HEK293 (cell line): ENCODE results near the gene PHKB.

Source experiments
- CTCF ChIA-PET: fragments of 350-600 bp; formaldehyde crosslinking; extraction: SDS; loops from one replicate; lab custom pipeline; 2021; ENCODE audit warnings: antibody characterized with exemption; lab: Yijun Ruan, JAX
- POLR2A ChIA-PET: fragments of 300-600 bp; formaldehyde crosslinking; extraction: SDS; loops from one replicate; lab custom pipeline; 2020; ENCODE audit warnings: antibody characterized with exemption, inconsistent platforms; lab: Yijun Ruan, JAX
- H3K27ac ChIP-seq: fragments of 200-500 bp; sonication (Bioruptor generic); 2 replicates; pipeline ENCODE4 v1.5.1; 2014; ENCODE audit warnings: low read depth, low read length, control low read depth, inconsistent platforms; ENCODE audit errors: extremely low read depth
- H3K36me3 ChIP-seq, 2 experiments: fragments of 200-500 bp in 1 of 2; sonication (Bioruptor generic) in 1 of 2; 1 replicate in 1 of 2; 2 replicates in 1 of 2; pipeline ENCODE4 v1.5.1; 2014 to 2017; ENCODE audit warnings: inconsistent platforms in 2 of 2, low read length in 2 of 2; ENCODE audit not compliant: control insufficient read depth in 2 of 2, insufficient read depth in 1 of 2
- H3K4me1 ChIP-seq: fragments of 200-500 bp; sonication (Bioruptor generic); 2 replicates; pipeline ENCODE4 v1.5.1; 2014; ENCODE audit warnings: mild to moderate bottlenecking, low read length, inconsistent platforms; ENCODE audit not compliant: control insufficient read depth, insufficient read depth
- H3K4me3 ChIP-seq: 2 replicates; pipeline ENCODE4 v1.5.1; 2011; ENCODE audit warnings: low read depth, mild to moderate bottlenecking, control low read depth, low read length, moderate library complexity
- H3K9me3 ChIP-seq: fragments of 200-500 bp; sonication (Bioruptor generic); 2 replicates; pipeline ENCODE4 v1.5.1; 2014; ENCODE audit warnings: low read depth, low read length, inconsistent platforms; ENCODE audit not compliant: control insufficient read depth, insufficient read depth
- KLF16 ChIP-seq: fragments of 450-650 bp; formaldehyde crosslinking; IDR thresholded peaks from 2 replicates; pipeline ENCODE4 v1.5.1; 2017; ENCODE audit warnings: missing biosample characterization, missing genetic modification characterization
- RBAK ChIP-seq: fragments of 450-650 bp; formaldehyde crosslinking; IDR thresholded peaks from 2 replicates; pipeline ENCODE4 v1.5.1; 2016; ENCODE audit warnings: missing biosample characterization, missing genetic modification characterization
- TSHZ1 ChIP-seq: fragments of 450-650 bp; formaldehyde crosslinking; IDR thresholded peaks from 2 replicates; pipeline ENCODE4 v1.5.1; 2016; ENCODE audit warnings: missing biosample characterization, missing genetic modification characterization, borderline replicate concordance
- ZBTB44 ChIP-seq: fragments of 450-650 bp; IDR thresholded peaks from 2 replicates; pipeline ENCODE4 v1.5.1; 2018; ENCODE audit warnings: missing biosample characterization, mild to moderate bottlenecking, missing genetic modification characterization
- ZBTB7A ChIP-seq: fragments of 450-650 bp; formaldehyde crosslinking; IDR thresholded peaks from 2 replicates; pipeline ENCODE4 v1.5.1; 2016; ENCODE audit warnings: low read depth, missing biosample characterization, missing genetic modification characterization
- ZFHX2 ChIP-seq: fragments of 450-650 bp; formaldehyde crosslinking; conservative IDR thresholded peaks from 2 replicates; pipeline ENCODE4 v1.5.1; 2016; ENCODE audit warnings: missing biosample characterization, missing genetic modification characterization
- ZIC2 ChIP-seq: fragments of 450-650 bp; formaldehyde crosslinking; IDR thresholded peaks from 2 replicates; pipeline ENCODE4 v1.5.1; 2016; ENCODE audit warnings: missing biosample characterization, missing genetic modification characterization
- ZNF148 ChIP-seq: fragments of 450-650 bp; formaldehyde crosslinking; IDR thresholded peaks from 2 replicates; pipeline ENCODE4 v1.5.0; 2017; ENCODE audit warnings: missing biosample characterization, missing genetic modification characterization, borderline replicate concordance
- ZNF157 ChIP-seq: fragments of 450-650 bp; formaldehyde crosslinking; IDR thresholded peaks from 2 replicates; pipeline ENCODE4 v1.5.1; 2016; ENCODE audit warnings: missing biosample characterization, missing genetic modification characterization
- ZNF214 ChIP-seq: fragments of 450-650 bp; formaldehyde crosslinking; IDR thresholded peaks from 2 replicates; pipeline ENCODE4 v1.5.1; 2017; ENCODE audit warnings: missing biosample characterization, mild to moderate bottlenecking, missing genetic modification characterization, borderline replicate concordance
- ZNF292 ChIP-seq: fragments of 450-650 bp; formaldehyde crosslinking; IDR thresholded peaks from 2 replicates; pipeline ENCODE4 v1.5.1; 2016; ENCODE audit warnings: low read depth, missing biosample characterization, missing genetic modification characterization, borderline replicate concordance
- ZNF311 ChIP-seq: fragments of 450-650 bp; formaldehyde crosslinking; IDR thresholded peaks from 2 replicates; pipeline ENCODE4 v1.5.1; 2017; ENCODE audit warnings: missing biosample characterization, missing genetic modification characterization, borderline replicate concordance
- ZNF449 ChIP-seq: fragments of 450-650 bp; formaldehyde crosslinking; IDR thresholded peaks from 2 replicates; pipeline ENCODE4 v1.5.1; 2017; ENCODE audit warnings: missing biosample characterization, mild to moderate bottlenecking, missing genetic modification characterization, moderate library complexity
- ZNF585B ChIP-seq: fragments of 450-650 bp; formaldehyde crosslinking; IDR thresholded peaks from 2 replicates; pipeline ENCODE4 v1.5.1; 2016; ENCODE audit warnings: missing biosample characterization, missing genetic modification characterization
- ZNF629 ChIP-seq: fragments of 450-650 bp; formaldehyde crosslinking; IDR thresholded peaks from 2 replicates; pipeline ENCODE4 v1.5.1; 2017; ENCODE audit warnings: missing biosample characterization, missing genetic modification characterization
- ZNF747 ChIP-seq: fragments of 450-650 bp; formaldehyde crosslinking; IDR thresholded peaks from 2 replicates; pipeline ENCODE4 v1.5.1; 2016; ENCODE audit warnings: missing biosample characterization, missing genetic modification characterization
- ZNF837 ChIP-seq: fragments of 450-650 bp; formaldehyde crosslinking; IDR thresholded peaks from 2 replicates; pipeline ENCODE4 v1.5.1; 2016; ENCODE audit warnings: missing biosample characterization, missing genetic modification characterization
- ZXDB ChIP-seq: fragments of 450-650 bp; formaldehyde crosslinking; IDR thresholded peaks from 2 replicates; pipeline ENCODE4 v1.5.1; 2016; ENCODE audit warnings: missing biosample characterization, missing genetic modification characterization

Gene PHKB

GRCh38 chr16:47578573-47578972 is 117.4 kb downstream of the PHKB start:
- Histone ChIP-seq H3K4me3 (no peak overlapping the region), H3K4me1 (no peaks in the 10 kb centered on the region), H3K9me3 (no peaks in the 10 kb centered on the region), H3K27ac (no peak overlapping the region), H3K36me3 (no peaks in the 10 kb centered on the region)
- ChIA-PET CTCF (interaction anchor here (0.6 kb wide), 1 partner anchor 12 kb away, joined by 3 read pairs; no protein-coding TSS in a partner anchor), POLR2A (no interaction called here)
- TF ChIP-seq ZNF148 (tag by site-specific recombination) (no peak), ZNF629 (tag by site-specific recombination) (no peak), ZIC2 (tag by site-specific recombination) (no peak), ZNF157 (no peak), RBAK (tag by site-specific recombination) (no peak), ZNF747 (tag by site-specific recombination) (no peak), ZFHX2 (no peak), ZNF449 (no peak), ZNF311 (tag by site-specific recombination) (no peak), ZBTB44 (tag by site-specific recombination) (no peak), KLF16 (tag by site-specific recombination) (no peak), ZXDB (tag by site-specific recombination) (no peak), ZNF292 (no peak), ZNF214 (tag by site-specific recombination) (no peak), ZNF837 (tag by site-specific recombination) (no peak), TSHZ1 (tag by site-specific recombination) (no peak)

- H3K9me3 ChIP-seq = no peaks in the 10 kb centered on the region
- POLR2A ChIA-PET = no interaction called here
- CTCF ChIA-PET = interaction anchor here (0.6 to 1.0 kb wide), 2 partner anchors 35 to 542 kb away, joined by 3 read pairs; no protein-coding TSS in a partner anchor
Observed at GRCh38 chr16:47581114-47581513, 120.0 kb downstream of the PHKB start.

More at GRCh38 chr16:47581114-47581513, 120.0 kb downstream of the PHKB start:
- TF ChIP-seq ZNF585B = peak; percentile 36
- no peak for TF ChIP-seq ZBTB7A (tag by site-specific recombination)
- TF ChIP-seq, all 188 proteins: peak for 1
- Histone ChIP-seq H3K4me1 (no peaks in the 10 kb centered on the region), H3K36me3 (no peaks in the 10 kb centered on the region), H3K27ac (no peak overlapping the region), H3K4me3 (no peak overlapping the region)
